K562 (cell line): Measurements from ENCODE around the gene PPIF. TPM values are rescaled to one million over a fixed set of nuclear protein-coding genes. Genes with fewer than 3 reads are reported as not detected.

Experiments used
- ATAC-seq: fragments of 200-7000 bp; cut with Tn5 transposase; 3 replicates; pipeline ENCODE4 v1.9.1; 2020; ENCODE audit warnings: moderate library complexity
- BruUV-seq: library from RNA; stranded (reverse); fragments of 400-500 nt; replicated peaks from 2 replicates; lab custom pipeline; 2021; lab: Mats Ljungman, UMichigan
- CTCF ChIA-PET: fragments of 300-600 bp; formaldehyde crosslinking; extraction: SDS; loops from one replicate; lab custom pipeline; 2021; ENCODE audit warnings: low intra/inter-chr PET ratio; lab: Yijun Ruan, JAX
- POLR2A ChIA-PET: fragments of 300-600, 350-650 bp; sonication (Branson Sonifier 250); formaldehyde crosslinking; extraction: SDS; loops from one replicate; lab custom pipeline; 2021; ENCODE audit warnings: antibody characterized with exemption, inconsistent platforms; lab: Yijun Ruan, JAX
- DNase-seq, 4 experiments: peaks; one replicate each; pipeline versions ENCODE4 v3.0.0 to v3.0.0-alpha.2; 2011 to 2018; ENCODE audit warnings: low spot score in 3 of 4, mixed read lengths in 3 of 4; ENCODE audit errors: extremely low read depth in 1 of 4
- FAIRE-seq: peaks from 2 replicates; lab custom pipeline; 2011; peaks lifted over from hg19 to GRCh38; lab: Jason Lieb, UNC
- H2AFZ ChIP-seq: 2 replicates; pipeline ENCODE4 v1.6.0; 2011; ENCODE audit warnings: low read depth, low read length, control low read depth, inconsistent platforms
- H3K27ac ChIP-seq: fragments of 200-600 bp; 3 replicates; pipeline ENCODE4 v1.8.0; 2011; ENCODE audit warnings: low read depth, mild to moderate bottlenecking, control low read depth, inconsistent platforms, low read length, moderate library complexity, mixed read lengths; ENCODE audit errors: extremely low read depth
- H3K27me3 ChIP-seq, 2 experiments: fragments of 300-600 bp in 1 of 2; 2 replicates in 1 of 2; 3 replicates in 1 of 2; pipeline versions ENCODE4 v1.6.0 to v1.8.0; 2011; ENCODE audit warnings: inconsistent platforms in 2 of 2, low read length in 2 of 2, mild to moderate bottlenecking in 1 of 2, mixed read lengths in 1 of 2, moderate library complexity in 1 of 2; ENCODE audit not compliant: control insufficient read depth in 2 of 2, insufficient read depth in 2 of 2
- H3K36me3 ChIP-seq: fragments of 300-600 bp; 3 replicates; pipeline ENCODE4 v1.8.0; 2011; ENCODE audit warnings: mild to moderate bottlenecking, low read length, inconsistent platforms; ENCODE audit not compliant: control insufficient read depth, insufficient read depth
- H3K4me1 ChIP-seq, 2 experiments: fragments of 200-600 bp in 1 of 2; replicated peaks in 1 of 2; 2 replicates in 1 of 2; 3 replicates in 1 of 2; pipeline versions ENCODE4 v1.5.1 to v1.8.0; 2011; ENCODE audit warnings: inconsistent platforms in 2 of 2, low read length in 2 of 2, mild to moderate bottlenecking in 1 of 2, mixed read lengths in 1 of 2, moderate library complexity in 1 of 2; ENCODE audit not compliant: control insufficient read depth in 2 of 2, insufficient read depth in 2 of 2
- H3K4me2 ChIP-seq: 2 replicates; pipeline ENCODE4 v1.6.1; 2011; ENCODE audit warnings: low read length, control low read depth, inconsistent platforms, mixed read lengths; ENCODE audit not compliant: insufficient read depth
- H3K4me3 ChIP-seq: fragments of 200-600 bp; sonication (generic), shearing (Covaris generic); 2 replicates; pipeline ENCODE4 v1.5.1; 2016; ENCODE audit warnings: control low read depth, inconsistent platforms
- H3K79me2 ChIP-seq: fragments of 200-600 bp; 3 replicates; pipeline ENCODE4 v1.8.0; 2011; ENCODE audit warnings: low read length, inconsistent platforms; ENCODE audit not compliant: control insufficient read depth, insufficient read depth
- H3K9ac ChIP-seq, 2 experiments: 2 replicates each; pipeline versions ENCODE4 v1.6.0 to v1.6.1; 2011; ENCODE audit warnings: low read depth in 2 of 2, low read length in 2 of 2, control low read depth in 1 of 2, inconsistent platforms in 1 of 2, mild to moderate bottlenecking in 1 of 2, mixed read lengths in 1 of 2; ENCODE audit not compliant: insufficient read depth in 1 of 2
- H3K9me1 ChIP-seq: one replicate; pipeline ENCODE4 v1.6.0; 2011; ENCODE audit warnings: inconsistent platforms, mild to moderate bottlenecking, low read length, moderate library complexity; ENCODE audit not compliant: control insufficient read depth, insufficient read depth
- H3K9me3 ChIP-seq: replicated peaks from 2 replicates; pipeline ENCODE4 v1.5.1; 2011; ENCODE audit warnings: low read depth, low read length, inconsistent platforms; ENCODE audit not compliant: control insufficient read depth, insufficient read depth
- H4K20me1 ChIP-seq: replicated peaks from 2 replicates; pipeline ENCODE4 v1.6.1; 2011; ENCODE audit warnings: low read length, inconsistent platforms, mixed read lengths; ENCODE audit not compliant: control insufficient read depth, insufficient read depth
- CAMTA2 ChIP-seq: fragments of 250-450 bp; sonication (Bioruptor Pico); conservative IDR thresholded peaks from 2 replicates; pipeline ENCODE4 v1.5.1; 2022
- NFIC ChIP-seq: fragments of 450-650 bp; IDR thresholded peaks from 2 replicates; pipeline ENCODE4 v1.6.1; 2017; ENCODE audit warnings: mild to moderate bottlenecking, inconsistent platforms
- NFXL1 ChIP-seq: fragments of 450-650 bp; formaldehyde crosslinking; IDR thresholded peaks from 2 replicates; pipeline ENCODE4 v1.4.0; 2021; ENCODE audit warnings: mild to moderate bottlenecking
- POLR2A ChIP-seq: fragments of 450-650 bp; conservative IDR thresholded peaks from 2 replicates; pipeline ENCODE4 v1.6.1; 2016
- POLR2G ChIP-seq: fragments of 200-400 bp; formaldehyde crosslinking; IDR thresholded peaks from 2 replicates; pipeline ENCODE4 v1.6.1; 2017; ENCODE audit warnings: low read depth, mild to moderate bottlenecking, antibody characterized with exemption, low read length, moderate library complexity
- RBFOX2 ChIP-seq: fragments of 200-400 bp; formaldehyde crosslinking; IDR thresholded peaks from 2 replicates; pipeline ENCODE4 v1.6.1; 2017; ENCODE audit warnings: low read depth, mild to moderate bottlenecking, low read length, moderate library complexity
- TAF15 ChIP-seq: fragments of 200-400 bp; formaldehyde crosslinking; IDR thresholded peaks from 2 replicates; pipeline ENCODE4 v1.6.1; 2017; ENCODE audit warnings: mild to moderate bottlenecking, low read depth, low read length, moderate library complexity
- TRIM24 ChIP-seq, 2 experiments: fragments of 450-650 bp; IDR thresholded peaks; 2 replicates each; pipeline ENCODE4 v1.6.1; 2016
- WGBS: fragments of 100-300 bp; shearing (Covaris generic); methylation state at CpG from one replicate; pipeline ENCODE4 v1.1.6; 2016; ENCODE audit warnings: low coverage, mixed read lengths; ENCODE audit not compliant: insufficient coverage; ENCODE audit errors: missing lambda C conversion rate; 5-methylcytosine and 5-hydroxymethylcytosine counted together
- in situ Hi-C: fragments of 300-500 bp; cut with MboI; formaldehyde crosslinking; loops from 4 replicates; pipeline ENCODE4 v1.15.0; 2018; ENCODE audit warnings: inconsistent platforms, mixed read lengths
- intact Hi-C: fragments of 100-400 bp; cut with micrococcal nuclease; formaldehyde crosslinking; loops from 2 replicates; pipeline ENCODE4 v1.14.2; 2022
- polyA plus RNA-seq, 8 experiments: library from polyadenylated mRNA; depleted of rRNA in 4 of 8; stranded (reverse) in 5 of 8; unstranded in 3 of 8; fragments of >200 nt; fragmentation: Nextera tagmentation in 2 of 8; fragmentation: Illumina TruSeq in 1 of 8; extraction: Ambion mirVana in 2 of 8; extraction: Trizol in 1 of 8; gene quantifications; 2 replicates each; pipeline versions ENCODE4 v1.2.1 to v1.2.3, GENCODE V29; 2011 to 2014; ENCODE audit warnings: inconsistent platforms in 1 of 8, missing spikeins in 1 of 8
- total RNA-seq, 7 experiments: library from RNA; depleted of rRNA in 6 of 7; stranded (reverse); fragments of >200 nt in 6 of 7; fragmentation: Illumina TruSeq in 2 of 7; extraction: Trizol in 2 of 7; gene quantifications; 2 replicates each; pipeline versions ENCODE4 v1.2.1 to v1.2.3, GENCODE V29; 2011 to 2021; ENCODE audit warnings: low replicate concordance in 1 of 7
- TF ChIP-seq, protein P1 (sequence below): fragments of 250-450 bp; sonication (Bioruptor Pico); IDR thresholded peaks from 2 replicates; pipeline ENCODE4 v1.5.0; 2022; ENCODE audit warnings: mild to moderate bottlenecking

The PPIF gene
- total and polyA plus RNA-seq, 9 of the 15 experiments (the other 6 are each of a cell fraction or from before 2014, with no cell fraction given) = 40.9 to 287 (median 117) TPM

DNA sequence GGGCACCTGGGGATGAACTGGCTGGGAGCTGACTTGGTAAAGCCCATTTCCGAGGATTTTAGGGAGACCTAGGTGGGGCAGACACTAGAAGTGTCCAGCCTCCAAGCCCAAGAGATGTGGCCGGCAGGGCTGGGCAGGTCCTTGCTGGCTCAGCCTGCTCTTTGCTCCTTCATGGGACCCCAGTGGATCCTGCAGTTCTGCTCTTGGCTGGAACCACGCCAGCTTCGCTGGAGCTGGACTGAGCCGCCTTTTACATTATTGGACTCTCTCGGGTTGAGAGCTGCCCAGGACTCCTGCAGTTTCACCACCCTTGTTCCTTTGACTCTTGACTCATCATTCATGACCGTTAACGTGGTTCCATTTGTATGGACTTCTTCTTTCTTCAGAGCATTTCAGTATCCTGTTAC lies 5.7 kb downstream of the PPIF start:
- Histone ChIP-seq H3K27me3 (no peaks in the 10 kb centered on the region), H3K9ac (no peak overlapping the region), H2AFZ (no peak overlapping the region), H3K4me2 (no peak overlapping the region), H4K20me1 (peaks cover 25% of the 10 kb centered on the region), H3K27ac (no peak overlapping the region), H3K9me1 (peaks cover 21% of the 10 kb centered on the region), H3K9me3 (no peaks in the 10 kb centered on the region), H3K36me3 (peaks cover 77% of the 10 kb centered on the region), H3K4me1 (peaks cover 18 to 33% of the 10 kb centered on the region in 2 experiments), H3K79me2 (peaks cover 32% of the 10 kb centered on the region), H3K4me3 (no peak overlapping the region)
- ChIA-PET POLR2A (interaction anchor here (0.6 kb wide), 1 partner anchor 40 kb away, joined by 3 read pairs; no protein-coding TSS in a partner anchor), CTCF (no interaction called here)
- TF ChIP-seq NFIC = peak; percentile 31; the same call in 1 of the 2 replicates
- TF ChIP-seq, protein P1, sequence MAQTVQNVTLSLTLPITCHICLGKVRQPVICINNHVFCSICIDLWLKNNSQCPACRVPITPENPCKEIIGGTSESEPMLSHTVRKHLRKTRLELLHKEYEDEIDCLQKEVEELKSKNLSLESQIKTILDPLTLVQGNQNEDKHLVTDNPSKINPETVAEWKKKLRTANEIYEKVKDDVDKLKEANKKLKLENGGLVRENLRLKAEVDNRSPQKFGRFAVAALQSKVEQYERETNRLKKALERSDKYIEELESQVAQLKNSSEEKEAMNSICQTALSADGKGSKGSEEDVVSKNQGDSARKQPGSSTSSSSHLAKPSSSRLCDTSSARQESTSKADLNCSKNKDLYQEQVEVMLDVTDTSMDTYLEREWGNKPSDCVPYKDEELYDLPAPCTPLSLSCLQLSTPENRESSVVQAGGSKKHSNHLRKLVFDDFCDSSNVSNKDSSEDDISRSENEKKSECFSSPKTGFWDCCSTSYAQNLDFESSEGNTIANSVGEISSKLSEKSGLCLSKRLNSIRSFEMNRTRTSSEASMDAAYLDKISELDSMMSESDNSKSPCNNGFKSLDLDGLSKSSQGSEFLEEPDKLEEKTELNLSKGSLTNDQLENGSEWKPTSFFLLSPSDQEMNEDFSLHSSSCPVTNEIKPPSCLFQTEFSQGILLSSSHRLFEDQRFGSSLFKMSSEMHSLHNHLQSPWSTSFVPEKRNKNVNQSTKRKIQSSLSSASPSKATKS (CRISPR knock-in tag) = no peak
- DNase-seq (peak in 1 of 4 experiments; percentile 6), ATAC-seq (no peak), FAIRE-seq (no peak)
- intact Hi-C loops (no loop called here), in situ Hi-C loops (no loop called here)
- no TSS peak for BruUV-seq
- 94% methylated on average over 8 of the region's 8 CpGs for WGBS

DNA sequence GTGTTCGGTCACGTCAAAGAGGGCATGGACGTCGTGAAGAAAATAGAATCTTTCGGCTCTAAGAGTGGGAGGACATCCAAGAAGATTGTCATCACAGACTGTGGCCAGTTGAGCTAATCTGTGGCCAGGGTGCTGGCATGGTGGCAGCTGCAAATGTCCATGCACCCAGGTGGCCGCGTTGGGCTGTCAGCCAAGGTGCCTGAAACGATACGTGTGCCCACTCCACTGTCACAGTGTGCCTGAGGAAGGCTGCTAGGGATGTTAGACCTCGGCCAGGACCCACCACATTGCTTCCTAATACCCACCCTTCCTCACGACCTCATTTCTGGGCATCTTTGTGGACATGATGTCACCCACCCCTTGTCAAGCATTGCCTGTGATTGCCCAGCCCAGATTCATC lies 6.5 kb downstream of the PPIF start:
- no TSS peak for BruUV-seq
- TF ChIP-seq TAF15 (no peak), POLR2A (peak; percentile 18; the same call in 1 of the 2 replicates), TRIM24 (IDR thresholded peaks at IDR 0.05) (no peak), RBFOX2 (peak; percentile 59), POLR2G (peak; percentile 58), CAMTA2 (CRISPR knock-in tag) (no peak), NFXL1 (CRISPR knock-in tag) (no peak)

More for the DNA sequence above, 6.5 kb downstream of the PPIF start:
- Histone ChIP-seq H3K27me3 (no peaks in the 10 kb centered on the region), H3K4me3 (no peak overlapping the region), H3K36me3 (peaks cover 72% of the 10 kb centered on the region), H4K20me1 (peaks cover 19% of the 10 kb centered on the region), H3K4me2 (no peak overlapping the region), H3K27ac (no peak overlapping the region), H3K9me1 (peaks cover 20% of the 10 kb centered on the region), H3K9me3 (no peaks in the 10 kb centered on the region), H3K79me2 (peaks cover 25% of the 10 kb centered on the region), H3K4me1 (peaks cover 14 to 26% of the 10 kb centered on the region in 2 experiments), H3K9ac (peak overlapping the region in 1 of 2 experiments; percentile 15; a peak in 1 of 4 replicates), H2AFZ (no peak overlapping the region)
- peak in 1 of 4 experiments; percentile 7 for DNase-seq
- FAIRE-seq = no peak
- intact Hi-C loops = no loop called here
- ChIA-PET CTCF (no interaction called here), POLR2A (interaction anchor here (0.6 kb wide), 1 partner anchor 40 kb away, joined by 3 read pairs; no protein-coding TSS in a partner anchor)
- WGBS = 90% methylated on average over 10 of the region's 11 CpGs
- ATAC-seq = no peak
- in situ Hi-C loops = no loop called here
